NCI-H1417 (cell line): ENCODE data around the gene SCYL1.

Experiments used
- DNase-seq, 3 experiments: peaks; one replicate each; lab custom pipeline; 2025; lab: John Stamatoyannopoulos, UW

SCYL1 gene

GRCh38 chr11:65493367-65494176 is 31.3 kb upstream of the SCYL1 start:
- no peak for DNase-seq

- DNase-seq, result peak in 2 of 3 experiments; percentile 68 to 81
Measured at GRCh38 chr11:65496304-65497140, 28.4 kb upstream of the SCYL1 start.

GRCh38 chr11:65497141-65498041 is 27.5 kb upstream of the SCYL1 start:
- DNase-seq, result peak; percentile 99 to 100 (median 100)

- DNase-seq, result peak in 2 of 3 experiments; percentile 80 to 93
Measured at GRCh38 chr11:65498042-65498726, 26.7 kb upstream of the SCYL1 start.

DNA sequence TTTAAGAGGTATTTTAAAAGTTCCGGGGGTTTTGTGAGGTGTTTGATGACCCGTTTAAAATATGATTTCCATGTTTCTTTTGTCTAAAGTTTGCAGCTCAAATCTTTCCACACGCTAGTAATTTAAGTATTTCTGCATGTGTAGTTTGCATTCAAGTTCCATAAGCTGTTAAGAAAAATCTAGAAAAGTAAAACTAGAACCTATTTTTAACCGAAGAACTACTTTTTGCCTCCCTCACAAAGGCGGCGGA is 26.2 kb upstream of the SCYL1 start:
- no peak for DNase-seq

DNA sequence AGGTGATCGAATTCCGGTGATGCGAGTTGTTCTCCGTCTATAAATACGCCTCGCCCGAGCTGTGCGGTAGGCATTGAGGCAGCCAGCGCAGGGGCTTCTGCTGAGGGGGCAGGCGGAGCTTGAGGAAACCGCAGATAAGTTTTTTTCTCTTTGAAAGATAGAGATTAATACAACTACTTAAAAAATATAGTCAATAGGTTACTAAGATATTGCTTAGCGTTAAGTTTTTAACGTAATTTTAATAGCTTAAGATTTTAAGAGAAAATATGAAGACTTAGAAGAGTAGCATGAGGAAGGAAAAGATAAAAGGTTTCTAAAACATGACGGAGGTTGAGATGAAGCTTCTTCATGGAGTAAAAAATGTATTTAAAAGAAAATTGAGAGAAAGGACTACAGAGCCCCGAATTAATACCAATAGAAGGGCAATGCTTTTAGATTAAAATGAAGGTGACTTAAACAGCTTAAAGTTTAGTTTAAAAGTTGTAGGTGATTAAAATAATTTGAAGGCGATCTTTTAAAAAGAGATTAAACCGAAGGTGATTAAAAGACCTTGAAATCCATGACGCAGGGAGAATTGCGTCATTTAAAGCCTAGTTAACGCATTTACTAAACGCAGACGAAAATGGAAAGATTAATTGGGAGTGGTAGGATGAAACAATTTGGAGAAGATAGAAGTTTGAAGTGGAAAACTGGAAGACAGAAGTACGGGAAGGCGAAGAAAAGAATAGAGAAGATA is 25.7 kb upstream of the SCYL1 start, which contains the start of gene MALAT1:
TSS of gene MALAT1 (plus strand) at position 69 of the 736 bp plus-strand sequence.
- peak; percentile 93 to 98 (median 94) for DNase-seq

GRCh38 chr11:65499713-65500386 is 25.0 kb upstream of the SCYL1 start:
- peak in 1 of 3 experiments; percentile 84 for DNase-seq

GRCh38 chr11:65500387-65501185 is 24.3 kb upstream of the SCYL1 start:
- peak in 2 of 3 experiments; percentile 46 to 84 for DNase-seq

GRCh38 chr11:65501186-65501471 is 23.8 kb upstream of the SCYL1 start:
- DNase-seq, result peak in 1 of 3 experiments; percentile 74

DNA sequence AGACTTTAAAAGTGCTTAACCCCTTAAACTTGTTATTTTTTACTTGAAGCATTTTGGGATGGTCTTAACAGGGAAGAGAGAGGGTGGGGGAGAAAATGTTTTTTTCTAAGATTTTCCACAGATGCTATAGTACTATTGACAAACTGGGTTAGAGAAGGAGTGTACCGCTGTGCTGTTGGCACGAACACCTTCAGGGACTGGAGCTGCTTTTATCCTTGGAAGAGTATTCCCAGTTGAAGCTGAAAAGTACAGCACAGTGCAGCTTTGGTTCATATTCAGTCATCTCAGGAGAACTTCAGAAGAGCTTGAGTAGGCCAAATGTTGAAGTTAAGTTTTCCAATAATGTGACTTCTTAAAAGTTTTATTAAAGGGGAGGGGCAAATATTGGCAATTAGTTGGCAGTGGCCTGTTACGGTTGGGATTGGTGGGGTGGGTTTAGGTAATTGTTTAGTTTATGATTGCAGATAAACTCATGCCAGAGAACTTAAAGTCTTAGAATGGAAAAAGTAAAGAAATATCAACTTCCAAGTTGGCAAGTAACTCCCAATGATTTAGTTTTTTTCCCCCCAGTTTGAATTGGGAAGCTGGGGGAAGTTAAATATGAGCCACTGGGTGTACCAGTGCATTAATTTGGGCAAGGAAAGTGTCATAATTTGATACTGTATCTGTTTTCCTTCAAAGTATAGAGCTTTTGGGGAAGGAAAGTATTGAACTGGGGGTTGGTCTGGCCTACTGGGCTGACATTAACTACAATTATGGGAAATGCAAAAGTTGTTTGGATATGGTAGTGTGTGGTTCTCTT is 23.2 kb upstream of the SCYL1 start:
- peak in 1 of 3 experiments; percentile 74 for DNase-seq

GRCh38 chr11:65502274-65502554 is 22.7 kb upstream of the SCYL1 start:
- DNase-seq, result no peak

DNA sequence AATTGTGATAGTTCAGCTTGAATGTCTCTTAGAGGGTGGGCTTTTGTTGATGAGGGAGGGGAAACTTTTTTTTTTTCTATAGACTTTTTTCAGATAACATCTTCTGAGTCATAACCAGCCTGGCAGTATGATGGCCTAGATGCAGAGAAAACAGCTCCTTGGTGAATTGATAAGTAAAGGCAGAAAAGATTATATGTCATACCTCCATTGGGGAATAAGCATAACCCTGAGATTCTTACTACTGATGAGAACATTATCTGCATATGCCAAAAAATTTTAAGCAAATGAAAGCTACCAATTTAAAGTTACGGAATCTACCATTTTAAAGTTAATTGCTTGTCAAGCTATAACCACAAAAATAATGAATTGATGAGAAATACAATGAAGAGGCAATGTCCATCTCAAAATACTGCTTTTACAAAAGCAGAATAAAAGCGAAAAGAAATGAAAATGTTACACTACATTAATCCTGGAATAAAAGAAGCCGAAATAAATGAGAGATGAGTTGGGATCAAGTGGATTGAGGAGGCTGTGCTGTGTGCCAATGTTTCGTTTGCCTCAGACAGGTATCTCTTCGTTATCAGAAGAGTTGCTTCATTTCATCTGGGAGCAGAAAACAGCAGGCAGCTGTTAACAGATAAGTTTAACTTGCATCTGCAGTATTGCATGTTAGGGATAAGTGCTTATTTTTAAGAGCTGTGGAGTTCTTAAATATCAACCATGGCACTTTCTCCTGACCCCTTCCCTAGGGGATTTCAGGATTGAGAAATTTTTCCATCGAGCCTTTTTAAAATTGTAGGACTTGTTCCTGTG is 22.1 kb upstream of the SCYL1 start:
- peak in 1 of 3 experiments; percentile 69 for DNase-seq

- no peak for DNase-seq
Measured at GRCh38 chr11:65503368-65503948, 21.4 kb upstream of the SCYL1 start.

DNA sequence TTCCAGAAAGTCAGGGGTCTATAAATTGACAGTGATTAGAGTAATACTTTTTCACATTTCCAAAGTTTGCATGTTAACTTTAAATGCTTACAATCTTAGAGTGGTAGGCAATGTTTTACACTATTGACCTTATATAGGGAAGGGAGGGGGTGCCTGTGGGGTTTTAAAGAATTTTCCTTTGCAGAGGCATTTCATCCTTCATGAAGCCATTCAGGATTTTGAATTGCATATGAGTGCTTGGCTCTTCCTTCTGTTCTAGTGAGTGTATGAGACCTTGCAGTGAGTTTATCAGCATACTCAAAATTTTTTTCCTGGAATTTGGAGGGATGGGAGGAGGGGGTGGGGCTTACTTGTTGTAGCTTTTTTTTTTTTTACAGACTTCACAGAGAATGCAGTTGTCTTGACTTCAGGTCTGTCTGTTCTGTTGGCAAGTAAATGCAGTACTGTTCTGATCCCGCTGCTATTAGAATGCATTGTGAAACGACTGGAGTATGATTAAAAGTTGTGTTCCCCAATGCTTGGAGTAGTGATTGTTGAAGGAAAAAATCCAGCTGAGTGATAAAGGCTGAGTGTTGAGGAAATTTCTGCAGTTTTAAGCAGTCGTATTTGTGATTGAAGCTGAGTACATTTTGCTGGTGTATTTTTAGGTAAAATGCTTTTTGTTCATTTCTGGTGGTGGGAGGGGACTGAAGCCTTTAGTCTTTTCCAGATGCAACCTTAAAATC is 20.8 kb upstream of the SCYL1 start:
- peak in 1 of 3 experiments; percentile 63 for DNase-seq

GRCh38 chr11:65504674-65505465 is 20.0 kb upstream of the SCYL1 start:
- DNase-seq, result peak in 1 of 3 experiments; percentile 64
